HG03045 (cell line): ENCODE measurements around the gene DHX34.
"Not testable (repeated sequence)": the region's sequence is repeated elsewhere in the genome, so short reads cannot be mapped to it uniquely, and the experiment has no call there.

Experiments
- ATAC-seq: cut with Tn5 transposase; IDR thresholded peaks from one replicate; pipeline ENCODE4 v1.9.1; 2021; ENCODE audit warnings: mild to moderate bottlenecking, moderate library complexity; ENCODE audit not compliant: unreplicated experiment

Gene DHX34

DNA sequence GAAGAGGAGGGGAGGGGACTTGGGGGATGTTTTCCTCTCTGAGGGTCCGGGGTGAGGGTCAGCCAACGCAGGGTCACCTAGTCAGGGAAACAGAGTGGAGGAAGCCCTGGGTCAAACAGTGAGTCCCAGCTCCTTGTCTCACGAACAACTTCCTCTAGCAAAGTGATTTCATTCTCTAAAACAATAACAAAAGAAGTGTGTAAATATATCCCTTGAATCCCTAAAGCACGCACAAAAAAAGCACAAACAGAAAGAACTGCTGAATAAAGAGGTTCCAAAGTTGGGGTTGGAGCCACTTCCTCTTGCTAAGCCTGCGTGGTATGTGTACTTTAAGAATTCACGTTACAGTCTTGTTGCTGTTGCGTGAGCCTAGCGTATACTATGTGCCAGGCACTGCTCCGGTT lies 18.6 kb upstream of the DHX34 start:
- ATAC-seq = no peak

DNA sequence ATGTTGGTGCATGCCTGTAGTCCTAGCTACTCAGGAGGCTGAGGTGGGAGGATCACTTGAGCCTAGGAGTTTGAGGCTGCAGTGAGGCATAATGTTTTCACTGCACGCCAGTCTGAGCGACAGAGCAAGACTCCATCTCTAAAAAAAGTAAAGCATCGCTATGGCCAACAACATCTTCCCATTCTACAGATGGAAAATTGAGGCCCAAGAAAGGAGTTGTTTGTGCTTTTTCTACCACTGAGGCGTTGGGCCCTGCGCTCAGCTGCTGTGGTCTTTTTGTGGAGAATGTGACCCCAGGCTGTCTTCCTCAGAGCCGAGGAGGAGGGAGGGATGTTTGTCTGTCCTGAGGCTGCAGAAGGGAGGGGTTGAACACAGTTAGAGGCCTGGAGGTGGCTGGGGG lies 17.6 kb upstream of the DHX34 start:
- no peak for ATAC-seq

DNA sequence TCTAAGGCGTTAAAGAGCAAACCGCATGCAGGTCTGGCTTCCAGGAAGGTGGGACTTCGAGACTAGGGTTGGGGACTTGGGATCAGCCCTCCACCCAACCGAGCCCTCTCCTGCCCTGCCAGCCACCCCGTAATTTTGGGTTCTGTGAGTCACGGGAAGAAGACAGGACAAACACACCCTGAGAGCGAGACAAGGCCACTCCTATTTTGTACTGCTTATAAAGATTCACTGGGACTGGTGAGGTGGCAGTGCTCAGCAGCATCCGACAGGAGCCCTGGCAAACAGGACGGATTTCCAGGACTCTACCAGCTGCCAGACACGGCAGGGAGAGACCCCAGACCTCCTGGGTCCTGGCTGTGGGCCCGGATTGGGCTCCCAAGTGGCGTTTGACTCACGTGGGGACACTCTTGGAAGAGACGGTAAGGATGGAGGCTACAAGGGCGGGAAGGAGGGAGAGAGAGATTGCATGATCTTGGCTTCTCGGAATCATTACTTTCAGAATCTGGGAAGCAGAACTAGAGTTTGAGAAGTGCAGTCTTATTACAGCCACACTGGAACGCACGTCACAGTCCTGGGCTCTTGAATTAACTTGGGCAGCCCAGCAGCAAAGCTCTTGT lies 17.1 kb upstream of the DHX34 start, which contains the start of gene C5AR2:
Gene C5AR2 (plus strand): TSS at position 245 of the 617 bp plus-strand sequence. CDS start 8,625 bp downstream, outside the sequence.
- ATAC-seq = no peak

DNA sequence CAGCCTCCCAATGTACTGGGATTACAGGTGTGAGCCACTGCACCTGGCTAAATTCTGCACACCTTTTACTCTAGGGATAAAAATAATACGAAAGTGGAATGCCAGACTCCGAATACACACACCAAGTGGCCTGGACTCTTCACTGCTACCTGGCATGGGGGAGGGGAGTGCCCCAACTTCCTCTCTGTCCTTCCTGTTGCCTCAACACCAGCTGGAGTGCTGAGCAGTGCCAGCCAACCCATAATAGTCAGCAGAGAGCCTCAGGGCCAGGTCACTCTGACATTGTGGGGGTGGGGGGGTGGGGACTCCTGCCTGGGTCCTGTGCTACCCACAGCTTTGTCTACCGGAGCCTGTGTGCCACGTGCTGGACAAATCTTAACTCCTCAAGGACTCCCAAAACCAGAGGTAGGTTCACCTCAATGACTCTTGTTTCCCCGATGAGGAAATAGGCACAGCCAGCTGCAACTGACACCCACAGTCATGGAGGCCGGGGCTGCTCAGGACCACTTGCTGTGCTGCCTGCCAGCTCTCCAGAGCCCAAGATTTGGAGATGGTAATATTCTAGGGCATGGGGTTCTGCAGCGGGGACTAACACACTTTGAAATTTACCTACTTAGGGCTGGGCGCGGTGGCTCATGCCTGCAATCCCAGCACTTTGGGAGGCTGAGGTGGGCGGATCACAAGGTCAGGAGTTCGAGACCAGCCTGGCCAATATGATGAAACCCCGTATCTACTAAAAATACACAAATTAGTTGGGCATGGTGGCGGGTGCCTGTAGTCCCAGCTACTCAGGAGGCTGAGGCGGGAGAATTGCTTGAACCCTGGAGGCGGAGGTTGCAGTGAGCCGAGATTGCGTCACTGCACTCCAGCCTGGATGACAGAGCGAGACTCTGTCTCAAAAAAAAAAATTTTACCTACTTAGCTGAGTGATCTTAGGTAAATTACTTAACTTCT lies 12.1 kb upstream of the DHX34 start:
- not testable (repeated sequence) for ATAC-seq

DNA sequence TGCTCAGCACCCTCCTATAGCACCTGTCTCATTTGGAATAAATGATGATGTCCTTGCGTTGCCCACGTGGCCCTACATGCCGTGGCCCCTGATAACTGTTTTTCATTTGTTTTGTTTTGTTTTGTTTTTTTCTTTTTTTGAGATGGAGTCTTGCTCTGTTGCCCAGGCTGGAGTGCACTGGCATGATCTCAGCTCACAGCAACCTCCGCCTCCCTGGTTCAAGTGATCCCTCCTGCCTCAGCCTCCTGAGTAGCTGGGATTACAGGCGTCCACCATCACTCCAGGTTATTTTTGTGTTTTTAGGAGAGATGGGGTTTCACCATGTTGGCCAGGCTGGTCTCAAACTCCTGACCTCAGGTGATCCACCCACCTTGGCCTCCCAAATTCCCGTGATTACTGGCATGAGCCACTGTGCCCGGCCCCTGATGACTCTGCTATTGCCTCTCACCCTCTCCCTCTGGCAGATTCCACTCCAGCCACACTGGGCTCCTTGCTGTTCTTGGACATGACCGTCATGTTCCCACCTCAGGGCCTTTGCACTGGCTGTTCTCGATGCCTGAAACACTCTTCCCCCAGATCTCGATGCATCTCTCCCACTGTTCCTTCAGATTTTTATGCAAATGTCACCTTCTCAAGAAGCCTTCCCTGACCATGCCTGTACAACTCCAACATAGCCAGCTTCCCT lies 9.8 kb upstream of the DHX34 start:
- no peak for ATAC-seq

DNA sequence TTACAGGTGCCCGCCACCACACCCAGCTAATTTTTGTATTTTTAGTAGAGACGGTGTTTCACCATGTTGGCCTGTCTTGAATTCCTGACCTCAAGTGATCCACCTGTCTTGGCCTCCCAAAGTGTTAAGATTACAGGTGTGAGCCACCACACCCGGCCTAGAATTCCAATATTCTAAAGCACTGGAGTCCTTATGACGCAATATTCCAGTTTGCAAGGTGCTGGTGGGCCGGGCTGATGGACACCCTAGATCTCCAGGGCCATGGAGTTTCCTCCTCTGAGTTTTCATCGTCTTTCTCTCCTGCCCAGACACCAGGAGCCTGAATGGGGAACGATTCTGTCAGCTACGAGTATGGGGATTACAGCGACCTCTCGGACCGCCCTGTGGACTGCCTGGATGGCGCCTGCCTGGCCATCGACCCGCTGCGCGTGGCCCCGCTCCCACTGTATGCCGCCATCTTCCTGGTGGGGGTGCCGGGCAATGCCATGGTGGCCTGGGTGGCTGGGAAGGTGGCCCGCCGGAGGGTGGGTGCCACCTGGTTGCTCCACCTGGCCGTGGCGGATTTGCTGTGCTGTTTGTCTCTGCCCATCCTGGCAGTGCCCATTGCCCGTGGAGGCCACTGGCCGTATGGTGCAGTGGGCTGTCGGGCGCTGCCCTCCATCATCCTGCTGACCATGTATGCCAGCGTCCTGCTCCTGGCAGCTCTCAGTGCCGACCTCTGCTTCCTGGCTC lies 8.5 kb upstream of the DHX34 start:
- ATAC-seq = no peak

DNA sequence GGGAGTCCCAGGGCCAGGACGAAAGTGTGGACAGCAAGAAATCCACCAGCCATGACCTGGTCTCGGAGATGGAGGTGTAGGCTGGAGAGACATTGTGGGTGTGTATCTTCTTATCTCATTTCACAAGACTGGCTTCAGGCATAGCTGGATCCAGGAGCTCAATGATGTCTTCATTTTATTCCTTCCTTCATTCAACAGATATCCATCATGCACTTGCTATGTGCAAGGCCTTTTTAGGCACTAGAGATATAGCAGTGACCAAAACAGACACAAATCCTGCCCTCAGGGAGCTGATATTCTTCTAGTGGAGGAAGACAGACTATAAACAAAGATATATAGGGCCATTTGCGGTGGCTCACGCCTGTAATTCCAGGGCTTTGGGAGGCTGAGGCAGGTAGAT lies 7.4 kb upstream of the DHX34 start:
- ATAC-seq = no peak

DNA sequence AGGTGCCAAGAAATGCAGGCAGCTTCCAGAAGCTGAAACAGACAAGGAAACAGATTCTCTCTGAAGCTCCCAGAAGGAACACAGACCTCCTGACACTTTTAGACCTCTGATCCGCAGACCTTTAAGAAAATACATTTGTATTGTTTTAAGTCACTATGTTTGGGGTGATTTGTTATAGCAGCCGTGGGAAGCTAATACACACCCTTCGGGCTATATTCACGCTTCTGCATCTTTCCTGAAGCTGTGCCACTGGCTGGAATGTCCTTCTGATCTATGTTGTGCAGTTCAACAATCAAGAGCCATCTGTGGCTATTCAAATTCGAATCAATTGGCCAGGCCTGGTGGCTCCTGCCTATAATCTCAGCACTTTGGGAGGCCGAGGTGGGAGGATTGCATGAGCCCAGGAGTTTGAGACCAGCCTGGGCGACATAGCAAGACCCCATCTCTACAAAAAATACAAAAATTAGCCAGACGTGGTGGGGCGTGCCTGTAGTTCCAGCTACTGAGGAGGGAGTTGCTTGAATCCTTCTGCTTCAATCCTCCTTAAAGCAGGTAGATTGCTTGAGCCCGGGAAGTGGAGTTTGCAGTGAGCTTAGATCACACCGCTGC lies 5.8 kb upstream of the DHX34 start:
- no peak for ATAC-seq

DNA sequence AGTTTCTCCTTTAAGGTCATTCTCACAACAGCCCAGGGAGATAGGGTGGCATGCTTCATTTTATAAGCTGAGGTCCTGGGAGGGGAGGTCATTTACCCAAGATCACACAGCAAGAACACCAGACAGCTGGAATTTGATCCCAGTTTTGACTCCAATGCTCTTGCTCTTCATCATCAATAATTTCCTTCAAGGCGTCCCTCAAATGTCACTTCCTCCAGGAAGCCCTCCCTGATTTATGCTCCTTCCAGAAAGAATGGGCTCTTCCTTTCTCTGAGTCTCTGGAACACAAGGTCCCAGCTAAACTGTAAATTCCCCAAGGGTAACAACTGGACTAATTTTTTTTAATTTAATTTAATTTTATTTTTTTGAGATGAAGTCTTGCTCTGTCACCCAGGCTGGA lies 4.7 kb upstream of the DHX34 start:
- ATAC-seq = no peak

DNA sequence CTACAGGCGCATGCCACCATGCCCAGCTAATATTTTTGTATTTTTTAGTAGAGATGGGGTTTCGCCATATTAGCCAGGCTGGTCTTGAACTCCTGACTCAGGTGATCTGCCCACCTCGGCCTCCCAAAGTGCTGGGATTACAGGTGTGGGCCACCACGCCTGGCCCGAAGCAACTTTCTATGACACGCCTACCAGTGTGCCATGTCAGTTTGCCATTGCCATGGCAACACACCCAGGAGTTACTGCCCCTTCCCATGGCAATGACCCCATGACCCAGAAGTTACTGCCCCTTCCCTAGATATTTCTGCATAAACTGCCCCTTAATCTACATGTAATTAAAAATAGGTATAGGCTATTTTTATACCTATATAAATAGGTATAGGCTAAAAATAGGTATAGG lies 3.1 kb upstream of the DHX34 start:
- not testable (repeated sequence) for ATAC-seq

DNA sequence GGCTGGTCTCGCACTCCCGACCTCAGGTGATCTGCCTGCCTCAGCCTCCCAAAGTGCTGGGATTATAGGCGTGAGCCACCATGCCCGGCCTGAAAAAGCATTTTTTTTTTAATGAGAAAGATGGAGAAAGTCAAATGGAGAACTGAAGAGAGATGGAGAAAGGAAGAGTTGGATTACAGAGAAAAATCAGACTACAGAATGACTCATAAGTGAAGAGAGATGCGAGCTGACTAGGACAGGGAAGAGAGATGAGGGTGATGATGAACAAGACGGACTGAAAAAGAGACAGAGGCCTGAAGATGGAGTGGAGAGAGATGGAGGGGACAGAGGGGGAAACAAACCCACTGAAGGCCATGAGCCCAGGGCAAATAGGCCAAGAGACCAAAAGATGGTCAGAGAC lies 1.5 kb downstream of the DHX34 start:
- ATAC-seq = no peak

DNA sequence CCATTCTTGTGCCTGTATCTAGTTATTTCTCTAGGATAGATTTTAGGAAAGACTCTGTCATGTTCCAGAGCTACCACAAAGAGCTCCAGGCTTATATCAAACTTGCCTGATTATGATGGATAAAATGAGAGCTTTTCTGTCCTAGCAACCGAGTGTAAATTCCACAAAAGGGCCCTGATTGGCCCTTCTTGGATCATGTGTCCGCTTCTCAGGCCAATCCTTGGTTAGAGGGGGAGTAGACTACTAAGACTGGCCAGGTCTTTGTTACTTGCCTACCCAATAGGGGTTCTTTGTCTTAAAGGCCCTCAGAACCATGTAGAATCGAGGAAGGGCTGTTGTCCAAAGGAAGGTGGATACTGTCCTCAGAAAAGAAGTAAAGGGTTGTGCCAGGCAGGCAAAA lies 2.4 kb downstream of the DHX34 start:
- no peak for ATAC-seq

DNA sequence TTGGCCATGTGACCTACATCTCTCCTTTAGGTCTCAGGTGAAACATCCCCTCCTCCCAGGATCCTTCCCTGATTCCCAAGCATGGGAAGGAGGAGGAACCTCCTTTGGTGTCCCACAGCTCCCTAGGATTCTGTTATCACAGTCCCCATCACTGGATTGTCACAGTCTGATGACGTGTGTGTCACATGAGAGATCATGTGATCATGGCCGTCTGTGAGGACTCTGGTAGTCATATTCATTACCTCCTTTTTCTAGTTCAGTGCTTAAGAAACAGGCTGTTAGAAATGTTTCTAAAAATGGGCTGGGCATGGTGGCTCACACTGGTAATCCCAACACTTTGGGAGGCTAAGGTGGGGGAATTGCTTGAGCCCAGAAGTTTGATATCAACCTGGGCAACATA lies 3.0 kb downstream of the DHX34 start:
- ATAC-seq = no peak

DNA sequence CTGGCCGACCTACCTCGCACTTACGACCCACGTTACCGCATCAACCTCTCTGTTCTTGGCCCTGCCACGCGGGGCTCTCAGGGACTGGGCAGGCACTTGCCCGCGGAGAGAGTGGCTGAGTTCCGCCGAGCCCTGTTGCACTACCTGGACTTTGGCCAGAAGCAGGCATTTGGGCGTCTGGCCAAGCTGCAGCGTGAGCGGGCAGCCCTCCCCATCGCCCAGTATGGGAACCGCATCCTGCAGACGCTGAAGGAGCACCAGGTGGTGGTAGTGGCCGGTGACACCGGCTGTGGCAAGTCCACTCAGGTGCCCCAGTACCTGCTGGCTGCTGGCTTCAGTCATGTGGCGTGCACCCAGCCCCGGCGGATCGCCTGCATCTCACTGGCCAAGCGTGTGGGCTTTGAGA lies 4.2 kb downstream of the DHX34 start:
- ATAC-seq = no peak

DNA sequence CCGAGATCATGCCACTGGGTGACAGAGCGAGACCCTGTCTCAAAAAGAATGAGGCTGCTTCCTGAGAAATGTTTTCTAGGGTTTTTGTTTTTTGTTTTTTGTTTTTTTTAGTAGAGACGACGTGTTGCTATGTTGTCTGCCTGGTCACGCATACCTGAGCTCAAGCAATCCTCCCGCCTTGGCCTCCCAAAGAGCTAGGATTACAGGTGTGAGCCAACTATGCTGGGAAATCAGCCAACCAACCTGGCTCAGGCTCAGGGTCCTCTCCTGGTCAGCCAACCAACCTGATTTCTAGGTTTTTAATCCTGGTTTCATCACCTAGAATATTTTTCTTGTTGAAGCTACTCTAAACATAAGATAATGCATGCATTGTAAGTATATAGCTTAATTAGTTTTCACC lies 7.8 kb downstream of the DHX34 start:
- no peak for ATAC-seq

DNA sequence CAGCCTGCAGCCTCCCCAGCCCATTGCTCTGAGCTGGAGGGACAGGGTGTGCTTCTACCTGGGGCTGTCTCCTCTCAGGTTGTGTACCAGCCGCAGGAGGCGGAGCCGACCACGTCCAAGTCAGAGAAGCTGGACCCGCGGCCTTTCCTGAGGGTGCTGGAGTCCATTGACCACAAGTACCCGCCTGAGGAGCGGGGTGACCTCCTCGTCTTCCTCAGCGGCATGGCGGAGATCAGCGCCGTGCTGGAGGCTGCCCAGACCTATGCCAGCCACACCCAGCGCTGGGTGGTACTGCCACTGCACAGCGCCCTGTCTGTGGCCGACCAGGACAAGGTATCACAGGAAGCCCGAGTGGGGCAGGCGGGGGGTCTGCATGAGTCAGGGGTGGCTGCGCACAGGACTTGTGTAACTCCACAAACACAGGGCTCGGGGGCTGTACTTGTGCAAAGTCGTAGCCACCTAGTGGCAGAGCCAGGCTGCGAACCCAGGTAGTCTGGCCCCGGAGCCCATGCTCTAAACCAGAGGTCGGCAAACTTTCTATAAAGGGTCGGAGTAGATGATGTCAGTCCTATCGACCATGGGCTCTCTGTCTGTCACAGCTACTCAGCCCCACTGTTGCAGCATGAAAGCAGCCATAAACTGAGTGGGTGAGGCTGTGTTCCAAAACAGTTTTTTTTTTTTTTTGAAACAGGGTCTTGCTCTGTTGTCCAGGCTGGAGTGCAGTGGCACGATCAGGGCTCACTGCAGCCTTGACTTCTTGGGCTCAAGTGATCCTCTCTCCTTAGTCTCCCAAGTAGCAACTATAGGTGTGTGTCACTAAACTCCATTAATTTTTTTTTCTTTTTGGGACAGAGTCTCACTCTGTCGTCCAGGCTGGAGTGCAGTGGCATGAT lies 8.9 kb downstream of the DHX34 start:
- no peak for ATAC-seq

DNA sequence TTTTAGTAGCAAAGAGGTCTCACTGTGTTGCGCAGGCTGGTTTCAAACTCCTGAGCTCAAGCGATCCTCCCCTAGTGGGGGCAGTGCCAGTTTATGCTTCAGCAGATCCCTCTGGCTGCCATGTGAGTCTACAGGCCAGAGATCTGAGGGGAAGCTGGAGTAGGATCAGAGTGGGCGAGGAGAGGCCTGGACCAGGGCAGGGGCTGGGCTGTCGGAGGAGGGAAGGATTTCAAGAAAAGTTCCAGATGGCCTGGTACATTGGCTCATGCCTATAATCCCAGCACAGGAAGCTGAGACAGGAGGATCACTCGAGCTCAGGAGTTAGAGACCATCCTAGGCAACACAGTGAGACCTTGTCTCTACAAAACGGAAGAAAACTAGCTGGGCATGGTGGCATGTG lies 9.8 kb downstream of the DHX34 start:
- no peak for ATAC-seq

DNA sequence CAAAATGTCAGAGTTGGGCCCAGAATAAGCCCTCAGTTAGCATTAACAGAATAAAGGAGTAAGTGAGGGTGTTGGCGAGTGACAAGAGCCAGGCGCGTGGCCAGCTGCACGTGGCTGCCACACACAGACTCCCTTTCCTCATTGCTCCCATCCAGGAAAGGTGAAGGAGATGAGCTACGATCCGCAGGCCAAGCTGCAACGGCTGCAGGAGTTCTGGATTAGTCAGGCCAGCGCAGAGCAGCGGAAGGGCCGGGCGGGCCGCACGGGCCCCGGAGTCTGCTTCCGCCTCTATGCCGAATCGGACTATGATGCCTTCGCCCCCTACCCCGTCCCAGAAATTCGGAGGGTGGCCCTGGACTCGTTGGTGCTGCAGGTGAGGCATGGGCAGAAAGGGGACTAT lies 13.2 kb downstream of the DHX34 start:
- ATAC-seq = no peak

DNA sequence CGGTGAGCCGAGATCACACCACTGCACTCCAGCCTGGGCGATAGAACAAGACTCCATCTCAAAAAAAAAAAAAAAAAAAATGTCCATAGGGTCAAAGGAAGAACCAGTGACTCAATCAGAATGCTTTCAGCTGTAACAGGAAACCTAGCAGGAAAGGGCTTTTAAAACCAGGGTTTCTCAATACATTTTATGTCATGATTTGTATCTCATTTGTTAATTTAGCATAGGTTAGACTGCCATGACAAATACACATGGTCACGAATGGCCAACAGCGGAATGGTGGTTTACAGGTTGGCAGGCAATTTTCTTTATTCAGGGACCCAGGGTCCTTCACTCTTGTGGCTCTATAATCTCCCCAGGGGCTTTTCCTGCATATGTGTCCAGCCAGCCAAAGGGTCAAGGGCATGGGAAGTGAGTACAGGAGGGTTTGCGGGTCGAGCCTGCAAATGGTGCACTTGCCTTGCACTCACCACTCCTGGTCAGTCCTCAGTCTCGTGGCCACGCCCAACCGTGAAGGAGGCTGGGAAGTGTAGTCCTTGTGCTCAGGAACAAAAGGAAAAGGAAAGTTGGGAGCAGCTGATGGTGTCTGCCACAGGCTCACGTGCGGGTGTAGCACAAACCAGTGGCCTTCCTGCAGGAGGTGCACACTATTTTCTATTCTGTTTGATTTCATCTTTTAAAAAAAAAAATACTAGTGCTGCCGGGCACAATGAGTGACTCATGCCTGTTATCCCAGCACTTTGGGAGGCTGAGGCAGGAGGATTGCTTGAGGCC lies 14.8 kb downstream of the DHX34 start:
- ATAC-seq = no peak
